MM.1S (cell line): ENCODE results near the gene PI4K2A.
"Not testable (repeated sequence)": the region's sequence is repeated elsewhere in the genome, so short reads cannot be mapped to it uniquely, and the experiment has no call there.

Experiments
- DNase-seq: peaks from one replicate; pipeline ENCODE4 v3.0.0-alpha.2; 2015
- H2AFZ ChIP-seq: fragments of 300-600 bp; sonication (generic); 2 replicates; pipeline ENCODE4 v1.6.0; 2016; ENCODE audit warnings: antibody characterized with exemption, low read length
- H3F3A ChIP-seq: fragments of 300-600 bp; sonication (generic); 2 replicates; pipeline ENCODE4 v1.6.1; 2016; ENCODE audit warnings: mild to moderate bottlenecking, antibody characterized with exemption, low read length, moderate library complexity, mixed read lengths; ENCODE audit not compliant: insufficient read depth
- H3K27ac ChIP-seq: fragments of 300-600 bp; sonication (generic); 2 replicates; pipeline ENCODE4 v1.5.1; 2016; ENCODE audit warnings: mild to moderate bottlenecking, low read length
- H3K27me3 ChIP-seq: fragments of 300-600 bp; sonication (generic); replicated peaks from 2 replicates; pipeline ENCODE4 v1.6.0; 2016; ENCODE audit warnings: low read length; ENCODE audit not compliant: insufficient read depth
- H3K36me3 ChIP-seq: fragments of 300-600 bp; sonication (generic); replicated peaks from 2 replicates; pipeline ENCODE4 v1.6.1; 2016; ENCODE audit warnings: mild to moderate bottlenecking, low read length, mixed read lengths; ENCODE audit not compliant: insufficient read depth
- H3K4me1 ChIP-seq: fragments of 300-600 bp; sonication (generic); 2 replicates; pipeline ENCODE4 v1.6.1; 2016; ENCODE audit warnings: low read length, mixed read lengths
- H3K4me2 ChIP-seq: fragments of 300-600 bp; sonication (generic); 2 replicates; pipeline ENCODE4 v1.6.0; 2016; ENCODE audit warnings: low read depth, low read length
- H3K4me3 ChIP-seq: fragments of 300-600 bp; sonication (generic); 2 replicates; pipeline ENCODE4 v1.5.1; 2016; ENCODE audit warnings: low read length, mixed read lengths
- H3K79me2 ChIP-seq: fragments of 300-600 bp; sonication (generic); 2 replicates; pipeline ENCODE4 v1.6.1; 2016; ENCODE audit warnings: mixed run types, low read length, mixed read lengths
- H3K9ac ChIP-seq: fragments of 300-600 bp; sonication (generic); 2 replicates; pipeline ENCODE4 v1.6.1; 2016; ENCODE audit warnings: low read length, mixed read lengths
- H3K9me2 ChIP-seq: fragments of 300-600 bp; sonication (generic); replicated peaks from 2 replicates; pipeline ENCODE4 v1.6.1; 2016; ENCODE audit warnings: mild to moderate bottlenecking, low read length, mixed read lengths; ENCODE audit not compliant: insufficient read depth
- H3K9me3 ChIP-seq: fragments of 300-600 bp; sonication (generic); replicated peaks from 2 replicates; pipeline ENCODE4 v1.6.1; 2016; ENCODE audit warnings: mild to moderate bottlenecking, low read length, mixed read lengths; ENCODE audit not compliant: insufficient read depth
- H4K20me1 ChIP-seq: fragments of 300-600 bp; sonication (generic); 2 replicates; pipeline ENCODE4 v1.6.1; 2016; ENCODE audit warnings: mild to moderate bottlenecking, low read length, moderate library complexity, mixed read lengths; ENCODE audit not compliant: insufficient read depth
- CTCF ChIP-seq: fragments of 300-600 bp; sonication (generic); IDR thresholded peaks from 2 replicates; pipeline ENCODE4 v1.5.1; 2016; ENCODE audit warnings: antibody characterized with exemption, low read length, mixed read lengths
- EZH2 ChIP-seq: fragments of 300-600 bp; sonication (generic); optimal IDR thresholded peaks from 2 replicates; pipeline ENCODE3; 2017; ENCODE audit warnings: low read depth, mild to moderate bottlenecking, antibody characterized with exemption, low read length, mixed read lengths
- EZH2phosphoT487 ChIP-seq: fragments of 300-600 bp; sonication (generic); IDR thresholded peaks from 2 replicates; pipeline ENCODE4 v1.6.1; 2018; ENCODE audit warnings: antibody characterized with exemption, low read length

The PI4K2A gene

DNA sequence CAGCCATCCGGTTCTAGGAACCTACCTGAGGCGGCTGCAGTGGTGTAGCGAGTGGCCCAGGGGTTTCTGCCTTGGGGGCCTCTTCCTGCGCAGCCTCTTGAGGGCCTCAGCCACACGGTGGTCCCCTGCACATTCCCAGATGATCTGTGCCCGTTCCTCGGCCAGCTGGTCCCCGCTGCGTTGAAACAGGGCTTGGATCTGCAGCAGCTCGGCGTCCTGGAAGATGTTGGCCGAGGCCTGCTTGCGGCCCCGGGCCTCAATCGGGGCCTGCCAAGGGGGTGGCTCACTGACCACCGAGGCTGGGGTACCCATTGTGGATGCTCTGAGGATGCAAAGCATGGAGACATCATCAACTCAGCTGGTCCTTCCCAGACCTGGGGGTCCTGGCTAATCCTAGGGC is 39.1 kb downstream of the PI4K2A start:
- Histone ChIP-seq H3K9me2 (no peaks in the 10 kb centered on the region), H3K4me3 (no peak overlapping the region), H3K79me2 (no peaks in the 10 kb centered on the region), H4K20me1 (no peaks in the 10 kb centered on the region), H3K4me2 (no peak overlapping the region), H3K27ac (no peak overlapping the region), H3F3A (0 out of 2 replicates have a peak, but pooled peaks cover 4% of the 10 kb centered on the region), H3K9me3 (no peaks in the 10 kb centered on the region), H3K27me3 (no peaks in the 10 kb centered on the region), H2AFZ (no peak overlapping the region), H3K4me1 (peaks cover 12% of the 10 kb centered on the region), H3K9ac (no peak overlapping the region), H3K36me3 (no peaks in the 10 kb centered on the region)
- TF ChIP-seq CTCF, result no peak
- TF ChIP-seq EZH2, result no peak
- no peak for TF ChIP-seq EZH2phosphoT487
- DNase-seq, result no peak

GRCh38 chr10:97682042-97682441 is 41.6 kb downstream of the PI4K2A start:
- no peaks in the 10 kb centered on the region for H3K79me2 ChIP-seq
- H3K4me1 ChIP-seq, result peaks cover 24% of the 10 kb centered on the region
- no peaks in the 10 kb centered on the region for H4K20me1 ChIP-seq
- H3K36me3 ChIP-seq, result no peaks in the 10 kb centered on the region
- DNase-seq, result no peak
- no peak overlapping the region for H3K4me3 ChIP-seq
- no peak overlapping the region for H3K4me2 ChIP-seq
- no peaks in the 10 kb centered on the region for H3K9me3 ChIP-seq
- no peak for TF ChIP-seq CTCF
- no peak for TF ChIP-seq EZH2phosphoT487
- no peak for TF ChIP-seq EZH2
- no peak overlapping the region for H3K27ac ChIP-seq
- 0 out of 2 replicates have a peak, but pooled peaks cover under 1% of the 10 kb centered on the region for H3F3A ChIP-seq
- H3K27me3 ChIP-seq, result no peaks in the 10 kb centered on the region
- no peak overlapping the region for H3K9ac ChIP-seq
- no peak overlapping the region for H2AFZ ChIP-seq
- H3K9me2 ChIP-seq, result no peaks in the 10 kb centered on the region

DNA sequence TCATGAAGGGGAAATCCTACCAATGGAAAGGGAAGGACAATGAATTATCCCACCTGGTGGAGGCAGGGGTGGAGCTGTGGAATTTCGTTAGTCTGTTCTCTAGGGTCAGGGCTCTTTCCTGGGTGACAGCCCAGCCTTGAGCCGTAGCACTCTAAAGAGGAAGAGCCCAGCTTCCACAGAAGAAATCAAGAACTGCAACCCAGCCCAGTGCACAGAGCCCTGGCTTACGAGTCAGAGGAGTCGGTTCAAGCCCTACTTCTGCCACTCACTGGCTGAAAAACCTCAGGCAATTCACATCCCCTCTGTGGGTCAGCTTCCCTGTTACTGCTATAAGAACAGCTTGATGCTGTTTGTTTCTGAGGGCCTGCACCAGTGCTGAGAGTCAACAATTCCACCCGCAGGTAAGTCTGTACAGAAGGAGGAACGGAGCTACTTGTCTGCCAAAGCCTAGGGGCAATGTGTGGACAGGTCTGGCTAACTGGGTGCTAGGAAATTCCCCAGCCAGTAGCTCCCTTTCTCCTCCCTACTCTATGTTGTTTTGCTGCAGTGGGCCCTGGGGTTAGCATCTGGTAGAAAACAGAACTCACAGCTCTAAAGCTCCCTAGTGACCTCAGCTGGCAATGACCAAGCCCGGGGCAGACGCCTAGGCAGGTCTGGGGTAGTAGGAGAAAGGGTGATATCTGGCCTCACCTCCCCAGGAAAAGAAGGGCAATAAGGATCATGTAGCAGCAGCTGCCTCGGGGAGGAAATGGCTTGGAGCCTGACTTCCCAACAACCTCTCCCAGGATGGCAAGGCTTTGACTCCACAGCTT is 43.3 kb downstream of the PI4K2A start:
- Histone ChIP-seq H3K4me3 (no peak overlapping the region), H3K79me2 (no peaks in the 10 kb centered on the region)

DNA sequence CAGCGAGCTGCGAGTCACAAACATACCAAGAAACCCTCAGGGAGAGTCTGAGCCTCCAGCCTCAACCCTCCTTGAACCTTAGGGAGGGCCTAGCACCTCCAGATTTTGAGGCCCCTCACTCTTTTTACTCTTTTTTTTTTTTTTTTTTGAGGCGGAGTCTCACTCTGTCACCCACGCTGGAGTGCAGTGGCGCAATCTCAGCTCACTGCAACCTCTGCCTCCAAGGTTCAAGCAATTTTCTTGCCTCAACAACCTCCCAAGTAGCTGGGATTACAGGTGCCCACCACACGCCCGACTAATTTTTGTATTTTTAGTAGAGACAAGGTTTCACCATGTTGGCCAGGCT is 43.9 kb downstream of the PI4K2A start:
- H3K9me2 ChIP-seq, H4K20me1 ChIP-seq, H3K27me3 ChIP-seq, H2AFZ ChIP-seq, DNase-seq, H3K27ac ChIP-seq, H3K79me2 ChIP-seq, H3F3A ChIP-seq, H3K4me3 ChIP-seq, H3K36me3 ChIP-seq, H3K9ac ChIP-seq, H3K9me3 ChIP-seq: not testable (repeated sequence)
- Histone ChIP-seq H3K4me1 (peaks cover 21% of the 10 kb centered on the region), H3K4me2 (peak overlapping the region; percentile 18; the same call in 1 of the 2 replicates)

More for the DNA sequence above, 43.3 kb downstream of the PI4K2A start:
- no peak for DNase-seq
- Histone ChIP-seq H2AFZ (no peak overlapping the region), H3K27ac (no peak overlapping the region), H3K9me3 (no peaks in the 10 kb centered on the region), H4K20me1 (no peaks in the 10 kb centered on the region), H3K9ac (no peak overlapping the region), H3F3A (no peaks in the 10 kb centered on the region; the same call in none of the 2 replicates), H3K9me2 (no peaks in the 10 kb centered on the region), H3K36me3 (no peaks in the 10 kb centered on the region), H3K4me2 (no peak overlapping the region), H3K4me1 (peaks cover 21% of the 10 kb centered on the region), H3K27me3 (no peaks in the 10 kb centered on the region)
- TF ChIP-seq CTCF (no peak), EZH2 (no peak), EZH2phosphoT487 (no peak)
